Smooth muscle cell of trachea (primary cell): ENCODE data around the gene COQ8B. TPM values are rescaled to one million over a fixed set of nuclear protein-coding genes. Genes with fewer than 3 reads are reported as not detected.

Source experiments
- total RNA-seq: library from RNA; depleted of rRNA; stranded (reverse); fragments of >200 nt; gene quantifications from 2 replicates; pipeline ENCODE4 v1.2.1, GENCODE V29; 2014

Gene COQ8B
- total RNA-seq = 51.5 and 60.7 TPM in 2 replicates

GRCh38 chr19:40716482-40717324 lies at the start of gene COQ8B, which contains the start of gene ITPKC:
Gene COQ8B, minus strand, starts transcription at chr19:40716886. Its CDS starts 2,254 bp downstream, at chr19:40714632.
Gene ITPKC, plus strand, starts transcription at chr19:40717112. Its CDS starts 24 bp downstream, at chr19:40717136.

GRCh38 chr19:40750874-40751537 lies 34.3 kb upstream of the COQ8B start, which contains the start of gene SNRPA:
Gene SNRPA, plus strand, starts transcription at chr19:40751203. Its CDS starts 206 bp downstream, at chr19:40751409.

GRCh38 chr19:40750058-40750873 lies 33.6 kb upstream of the COQ8B start, which contains the start of gene ACTMAP:
Gene ACTMAP, minus strand, starts transcription at chr19:40750477. Its CDS starts 674 bp downstream, at chr19:40749803.

GRCh38 chr19:40690050-40690692 lies 26.5 kb downstream of the COQ8B start, which contains the start of gene NUMBL:
Gene NUMBL, minus strand, starts transcription at chr19:40690651. Its CDS starts 168 bp downstream, at chr19:40690483.

Other genes starting within 250 kb of the COQ8B start
- gene SPTBN4, start 249.9 kb downstream of the COQ8B start, total RNA-seq = 12.9 and 18.4 TPM in 2 replicates
- 63.8 and 82.6 TPM in 2 replicates for gene SHKBP1, start 140.0 kb downstream of the COQ8B start, total RNA-seq
- 161 and 308 TPM in 2 replicates for gene LTBP4, start 115.5 kb downstream of the COQ8B start, total RNA-seq
- gene NUMBL, start 26.2 kb downstream of the COQ8B start, total RNA-seq = 91.5 and 93.2 TPM in 2 replicates
- 21.2 and 25.1 TPM in 2 replicates for gene ITPKC, start 226 bp upstream of the COQ8B start, total RNA-seq
- gene ACTMAP, start 33.6 kb upstream of the COQ8B start, total RNA-seq = 1.7 and 2.3 TPM in 2 replicates
- gene SNRPA, start 34.3 kb upstream of the COQ8B start, total RNA-seq = 38.8 and 47.1 TPM in 2 replicates
- gene MIA, start 58.6 kb upstream of the COQ8B start, total RNA-seq = 0.83 TPM in 1 of 2 replicates, not detected in the other
- gene RAB4B, start 61.4 kb upstream of the COQ8B start, total RNA-seq = 12.2 and 13.5 TPM in 2 replicates
- gene EGLN2, start 82.3 kb upstream of the COQ8B start, total RNA-seq = 129 and 153 TPM in 2 replicates
- gene CYP2A6, start 133.6 kb upstream of the COQ8B start, total RNA-seq = not detected in 2 replicates
- gene CYP2A7, start 165.3 kb upstream of the COQ8B start, total RNA-seq = not detected in 2 replicates